HG03571 (cell line): ENCODE data around the gene SLC7A1.
"Not testable (repeated sequence)": the region's sequence is repeated elsewhere in the genome, so short reads cannot be mapped to it uniquely, and the experiment has no call there.

ENCODE experiments used
- ATAC-seq: cut with Tn5 transposase; IDR thresholded peaks from one replicate; pipeline ENCODE4 v1.9.1; 2021; ENCODE audit not compliant: unreplicated experiment

SLC7A1 gene

DNA sequence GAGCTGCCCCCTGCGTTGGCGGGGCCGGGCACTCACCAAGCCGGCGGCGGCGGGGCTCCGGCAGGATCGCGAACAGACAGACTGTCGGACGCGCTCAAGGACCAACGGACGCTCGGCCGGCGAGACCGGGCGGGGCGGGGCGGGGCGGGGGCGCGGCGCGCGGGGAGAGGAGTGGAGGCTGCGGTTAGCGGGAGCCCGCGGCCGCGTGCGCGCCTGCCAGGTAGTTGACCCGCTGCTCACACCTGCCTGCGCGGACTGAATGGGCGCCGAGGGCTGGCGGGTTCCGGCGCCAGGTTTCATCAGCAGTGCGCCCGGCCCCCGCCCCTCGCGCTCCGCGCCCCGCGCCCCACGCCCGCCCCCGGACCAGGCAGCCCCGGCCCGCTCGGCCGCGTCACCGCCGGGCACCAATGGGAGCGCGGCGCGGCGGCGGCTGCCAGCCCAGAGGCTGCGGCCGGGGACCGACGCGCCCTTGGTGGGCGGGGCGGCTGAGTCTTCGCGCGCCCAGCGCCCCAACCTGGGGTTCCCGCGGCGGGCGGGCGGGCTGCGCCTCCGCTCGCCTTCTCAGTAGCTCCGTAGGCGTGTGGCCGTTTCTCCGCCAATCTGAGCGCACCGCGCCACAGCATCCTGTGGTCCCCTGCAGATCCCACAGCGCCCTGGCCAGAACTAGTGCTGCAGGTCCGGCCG lies at the start of gene SLC7A1:
Gene SLC7A1 (minus strand): TSS at position 309 of the 684 bp plus-strand sequence. CDS start 59,500 bp downstream, outside the sequence.
- peak; percentile 86 for ATAC-seq

- no peak for ATAC-seq
These were observed 45.2 kb upstream of the SLC7A1 start for GRCh38 chr13:29640665-29641064.

- not testable (repeated sequence) for ATAC-seq
These were observed 41.3 kb upstream of the SLC7A1 start for GRCh38 chr13:29636831-29637230.

GRCh38 chr13:29624997-29625396 lies 29.5 kb upstream of the SLC7A1 start:
- no peak for ATAC-seq

DNA sequence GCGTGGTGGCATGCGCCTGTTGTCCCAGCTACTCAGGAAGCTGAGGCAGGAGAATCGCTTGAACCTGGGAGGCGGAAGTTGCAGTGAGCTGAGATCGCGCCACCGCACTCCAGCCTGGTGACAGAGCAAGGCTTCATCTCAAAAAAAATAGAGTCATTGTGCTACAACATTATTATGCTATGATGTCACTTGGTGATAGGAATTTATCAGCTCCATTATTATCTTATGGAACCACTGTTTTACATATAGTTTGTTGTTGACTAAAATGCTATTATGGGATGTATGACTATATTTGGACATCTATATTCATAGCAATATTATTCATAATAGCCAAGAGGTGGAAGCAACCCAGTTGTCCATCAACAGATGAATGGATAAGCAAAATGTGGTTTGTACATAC lies 26.4 kb upstream of the SLC7A1 start:
- ATAC-seq, result no peak

GRCh38 chr13:29621051-29621800 lies 25.7 kb upstream of the SLC7A1 start:
- no peak for ATAC-seq

GRCh38 chr13:29619995-29620394 lies 24.5 kb upstream of the SLC7A1 start:
- ATAC-seq, result no peak

DNA sequence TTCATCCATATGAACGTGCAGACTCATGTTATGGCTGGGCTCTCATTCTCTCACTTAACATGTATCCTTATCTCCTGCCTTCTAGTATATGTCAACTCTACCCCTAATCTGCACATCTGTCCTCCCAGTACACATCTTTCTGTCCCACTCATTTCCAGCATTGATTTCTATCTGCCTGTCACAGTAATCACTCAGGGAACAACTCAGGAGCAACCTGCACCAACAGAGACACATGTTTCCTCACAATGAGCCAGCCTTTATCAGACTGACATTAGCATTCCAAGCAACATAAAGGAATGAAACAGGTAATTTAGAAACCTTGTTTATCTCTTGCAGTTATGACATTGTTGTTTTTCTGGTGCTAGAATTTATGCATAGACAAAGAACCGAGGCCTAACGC lies 17.6 kb upstream of the SLC7A1 start:
- no peak for ATAC-seq

- no peak for ATAC-seq
These were observed 12.0 kb upstream of the SLC7A1 start for GRCh38 chr13:29607465-29607864.

- no peak for ATAC-seq
These were observed 10.5 kb upstream of the SLC7A1 start for GRCh38 chr13:29605860-29606526.

DNA sequence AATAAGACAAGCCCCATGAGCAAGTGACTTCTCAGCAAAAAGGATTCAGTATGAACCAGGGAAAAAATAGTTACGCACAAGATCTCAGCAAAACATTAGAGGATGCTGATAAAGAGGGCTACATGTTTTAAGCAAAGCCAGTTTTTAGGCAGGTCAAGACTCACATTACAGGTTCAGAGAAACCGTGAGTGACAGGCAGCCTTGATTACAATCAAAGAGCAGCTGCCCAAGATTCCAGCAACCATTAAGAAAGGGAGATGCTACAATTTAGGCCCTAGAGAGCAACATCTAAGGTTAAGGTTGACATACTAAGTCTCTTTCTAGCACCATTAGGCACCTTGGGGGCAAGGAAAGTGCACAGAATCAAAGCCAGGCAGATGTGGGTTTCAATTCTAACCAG lies 2.8 kb upstream of the SLC7A1 start:
- ATAC-seq, result no peak

- ATAC-seq, result no peak
These were observed 2.2 kb upstream of the SLC7A1 start for GRCh38 chr13:29597706-29598105.

GRCh38 chr13:29597246-29597645 lies 1.8 kb upstream of the SLC7A1 start:
- ATAC-seq, result no peak

DNA sequence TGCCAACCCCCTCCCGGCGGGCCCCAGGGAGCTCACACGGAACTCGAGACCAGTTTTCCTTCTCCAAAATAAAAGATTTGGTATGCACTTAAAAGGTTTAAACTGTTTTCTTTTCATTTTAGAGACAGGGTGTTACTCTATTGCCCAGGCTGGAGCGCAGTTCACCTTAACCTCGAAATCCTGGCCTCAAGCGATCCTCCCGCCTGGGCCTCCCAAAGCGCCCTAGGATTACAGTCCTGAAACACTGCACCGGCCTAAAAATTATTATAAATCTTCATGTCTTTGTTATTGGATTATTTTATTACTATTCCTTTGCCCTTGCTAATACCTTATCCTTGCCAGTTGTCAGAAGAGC lies 553 bp upstream of the SLC7A1 start:
- no peak for ATAC-seq

DNA sequence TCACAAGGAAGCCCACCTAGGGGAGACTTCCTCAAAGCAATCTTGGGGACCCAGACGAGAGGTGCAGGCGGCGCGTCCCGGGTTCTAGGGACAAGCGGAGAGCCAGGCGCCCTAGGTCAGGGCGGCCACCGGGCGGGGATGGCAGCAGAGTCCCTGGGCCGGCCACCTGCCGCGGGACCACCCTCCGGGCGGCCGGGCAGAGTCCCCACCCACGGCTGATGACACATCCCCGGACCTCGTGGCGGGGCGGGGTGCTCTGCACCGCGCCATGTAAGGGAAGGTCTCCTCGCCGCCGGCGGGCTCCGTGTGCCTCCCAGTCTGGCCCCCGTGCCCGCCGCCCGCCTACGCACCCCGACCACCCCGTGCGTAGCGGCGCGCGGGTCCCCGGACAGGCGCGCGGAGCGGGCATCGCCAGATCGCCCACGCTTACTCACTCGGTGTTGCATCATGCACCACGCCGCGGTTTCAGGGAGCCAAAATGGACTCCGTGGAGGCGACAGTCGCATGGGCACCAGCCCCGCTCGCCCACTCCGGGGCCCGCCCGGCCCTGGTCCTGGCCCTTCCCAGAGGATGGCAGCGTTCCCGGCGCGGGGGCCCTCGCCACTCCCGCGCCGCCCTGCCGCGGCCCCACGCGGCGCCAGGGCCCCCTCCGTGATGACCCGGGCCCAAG lies 643 bp downstream of the SLC7A1 start:
- peak; percentile 35 for ATAC-seq

DNA sequence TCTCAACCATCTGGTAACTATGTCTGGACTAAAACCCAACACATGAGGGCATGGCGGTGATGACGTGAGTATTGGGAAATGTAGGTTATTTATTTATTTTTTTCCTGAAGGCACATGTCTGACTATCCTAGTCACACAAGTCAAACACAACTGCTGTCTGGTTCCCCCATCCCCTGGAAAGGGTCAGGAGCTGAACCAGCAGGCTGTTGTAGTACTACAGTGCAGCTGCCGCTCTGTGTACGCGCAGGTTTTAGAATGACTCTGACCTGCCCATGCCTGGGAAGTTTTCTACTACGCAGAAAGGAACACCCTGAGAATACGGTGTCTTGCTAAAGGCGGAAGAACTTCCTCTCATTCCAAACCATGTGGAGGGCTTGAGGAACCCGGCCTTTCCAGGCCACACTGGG lies 1.2 kb downstream of the SLC7A1 start:
- ATAC-seq, result peak; percentile 19

DNA sequence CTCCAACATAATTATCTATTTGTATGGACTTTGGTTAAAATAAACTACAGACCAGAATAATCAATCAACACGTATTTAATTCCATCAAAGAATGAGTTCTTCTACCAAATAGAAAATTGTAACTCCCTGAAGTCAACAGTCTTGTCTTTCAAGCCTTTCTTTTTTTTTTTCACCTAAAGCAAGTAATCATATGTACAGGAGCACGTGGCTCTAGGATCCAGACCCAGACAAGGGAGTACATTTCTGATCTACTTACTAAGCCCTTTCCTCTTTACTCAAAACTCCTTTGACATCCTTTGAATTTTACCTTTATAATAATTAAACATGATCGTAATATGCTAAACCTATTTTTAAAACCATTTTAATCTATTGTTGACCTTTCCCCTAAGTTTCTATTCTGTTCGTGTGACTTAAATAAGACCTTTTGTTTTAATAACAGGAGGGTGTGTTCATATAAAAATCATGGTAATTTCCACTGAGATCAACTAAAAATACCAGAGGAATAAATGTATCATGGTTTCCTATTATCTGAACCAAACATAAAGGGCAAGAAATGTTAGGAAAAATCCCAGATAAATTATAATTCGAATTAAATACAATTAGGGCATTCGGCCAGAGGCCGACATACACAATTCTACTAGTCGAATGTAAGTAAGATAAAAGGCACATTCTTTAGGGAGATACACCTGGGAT lies 1.7 kb downstream of the SLC7A1 start:
- ATAC-seq, result no peak

DNA sequence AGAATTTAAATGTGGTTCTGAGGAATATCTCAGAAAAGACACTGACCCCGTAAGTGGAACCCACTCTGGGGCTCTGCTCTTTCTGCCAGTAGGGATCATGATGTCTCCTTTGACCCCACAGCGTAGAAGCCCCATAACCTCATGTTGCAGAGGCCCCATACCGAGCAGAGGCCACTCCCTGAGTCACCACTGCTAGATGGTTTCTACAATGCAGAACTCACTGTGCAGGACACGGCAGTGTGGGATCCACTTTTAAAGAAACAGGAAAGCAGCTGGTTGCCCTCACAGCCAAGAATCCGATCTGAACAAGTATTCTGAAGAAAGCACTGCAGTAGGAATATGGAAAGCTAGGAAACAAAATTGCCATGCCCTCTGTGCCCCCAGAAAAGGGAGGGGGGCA lies 4.2 kb downstream of the SLC7A1 start:
- ATAC-seq, result no peak

DNA sequence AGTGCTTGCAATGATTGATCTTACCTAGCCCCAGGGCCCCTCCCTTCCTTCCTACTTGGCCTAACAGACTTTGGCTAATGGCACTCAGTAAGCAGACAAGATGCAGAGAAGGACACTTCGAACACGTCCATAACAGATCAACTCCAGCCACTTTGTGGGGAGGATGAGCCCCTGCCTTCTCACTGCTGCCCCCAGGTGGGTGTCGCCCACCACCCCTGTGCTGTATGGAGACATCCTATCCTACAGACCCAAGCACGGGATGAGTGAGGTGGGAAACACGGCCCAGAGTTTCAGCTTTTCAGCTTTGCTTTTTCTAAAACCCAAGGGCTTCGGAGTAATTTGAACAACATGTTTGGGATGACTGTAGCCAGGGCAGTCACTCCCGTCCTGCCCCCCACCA lies 5.5 kb downstream of the SLC7A1 start:
- no peak for ATAC-seq

- no peak for ATAC-seq
These were observed 6.3 kb downstream of the SLC7A1 start for GRCh38 chr13:29589234-29589633.

DNA sequence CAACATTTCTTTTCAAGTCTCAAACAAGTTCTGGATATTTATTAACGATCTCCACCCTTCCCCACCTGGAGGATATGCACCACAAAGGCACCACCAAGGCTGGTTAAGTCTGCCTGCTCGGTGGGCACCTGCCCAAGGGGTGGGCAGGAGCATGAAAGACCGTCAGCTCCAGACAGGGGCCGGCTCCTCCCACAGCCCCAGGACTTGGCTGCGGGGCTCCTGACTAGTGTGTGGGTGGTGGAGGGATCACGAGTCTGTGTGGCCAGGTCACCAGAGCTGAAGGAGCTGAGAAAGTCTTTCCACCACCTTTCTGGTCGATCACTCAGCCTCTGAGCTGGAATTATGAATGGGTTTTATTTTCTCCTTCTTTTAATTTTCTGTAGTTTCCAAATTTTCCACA lies 7.8 kb downstream of the SLC7A1 start:
- no peak for ATAC-seq
